ENCODE results near the gene PLK1.

GRCh38 chr16:23712976-23713375, 34.3 kb downstream of the PLK1 start, which contains the start of gene ERN2:
- TF ChIP-seq, protein P1, sequence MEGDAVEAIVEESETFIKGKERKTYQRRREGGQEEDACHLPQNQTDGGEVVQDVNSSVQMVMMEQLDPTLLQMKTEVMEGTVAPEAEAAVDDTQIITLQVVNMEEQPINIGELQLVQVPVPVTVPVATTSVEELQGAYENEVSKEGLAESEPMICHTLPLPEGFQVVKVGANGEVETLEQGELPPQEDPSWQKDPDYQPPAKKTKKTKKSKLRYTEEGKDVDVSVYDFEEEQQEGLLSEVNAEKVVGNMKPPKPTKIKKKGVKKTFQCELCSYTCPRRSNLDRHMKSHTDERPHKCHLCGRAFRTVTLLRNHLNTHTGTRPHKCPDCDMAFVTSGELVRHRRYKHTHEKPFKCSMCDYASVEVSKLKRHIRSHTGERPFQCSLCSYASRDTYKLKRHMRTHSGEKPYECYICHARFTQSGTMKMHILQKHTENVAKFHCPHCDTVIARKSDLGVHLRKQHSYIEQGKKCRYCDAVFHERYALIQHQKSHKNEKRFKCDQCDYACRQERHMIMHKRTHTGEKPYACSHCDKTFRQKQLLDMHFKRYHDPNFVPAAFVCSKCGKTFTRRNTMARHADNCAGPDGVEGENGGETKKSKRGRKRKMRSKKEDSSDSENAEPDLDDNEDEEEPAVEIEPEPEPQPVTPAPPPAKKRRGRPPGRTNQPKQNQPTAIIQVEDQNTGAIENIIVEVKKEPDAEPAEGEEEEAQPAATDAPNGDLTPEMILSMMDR (conservative IDR thresholded peaks at IDR 0.05; ENCODE audit: low read depth in 2 of 2) = no peak
- TF ChIP-seq, protein P2, sequence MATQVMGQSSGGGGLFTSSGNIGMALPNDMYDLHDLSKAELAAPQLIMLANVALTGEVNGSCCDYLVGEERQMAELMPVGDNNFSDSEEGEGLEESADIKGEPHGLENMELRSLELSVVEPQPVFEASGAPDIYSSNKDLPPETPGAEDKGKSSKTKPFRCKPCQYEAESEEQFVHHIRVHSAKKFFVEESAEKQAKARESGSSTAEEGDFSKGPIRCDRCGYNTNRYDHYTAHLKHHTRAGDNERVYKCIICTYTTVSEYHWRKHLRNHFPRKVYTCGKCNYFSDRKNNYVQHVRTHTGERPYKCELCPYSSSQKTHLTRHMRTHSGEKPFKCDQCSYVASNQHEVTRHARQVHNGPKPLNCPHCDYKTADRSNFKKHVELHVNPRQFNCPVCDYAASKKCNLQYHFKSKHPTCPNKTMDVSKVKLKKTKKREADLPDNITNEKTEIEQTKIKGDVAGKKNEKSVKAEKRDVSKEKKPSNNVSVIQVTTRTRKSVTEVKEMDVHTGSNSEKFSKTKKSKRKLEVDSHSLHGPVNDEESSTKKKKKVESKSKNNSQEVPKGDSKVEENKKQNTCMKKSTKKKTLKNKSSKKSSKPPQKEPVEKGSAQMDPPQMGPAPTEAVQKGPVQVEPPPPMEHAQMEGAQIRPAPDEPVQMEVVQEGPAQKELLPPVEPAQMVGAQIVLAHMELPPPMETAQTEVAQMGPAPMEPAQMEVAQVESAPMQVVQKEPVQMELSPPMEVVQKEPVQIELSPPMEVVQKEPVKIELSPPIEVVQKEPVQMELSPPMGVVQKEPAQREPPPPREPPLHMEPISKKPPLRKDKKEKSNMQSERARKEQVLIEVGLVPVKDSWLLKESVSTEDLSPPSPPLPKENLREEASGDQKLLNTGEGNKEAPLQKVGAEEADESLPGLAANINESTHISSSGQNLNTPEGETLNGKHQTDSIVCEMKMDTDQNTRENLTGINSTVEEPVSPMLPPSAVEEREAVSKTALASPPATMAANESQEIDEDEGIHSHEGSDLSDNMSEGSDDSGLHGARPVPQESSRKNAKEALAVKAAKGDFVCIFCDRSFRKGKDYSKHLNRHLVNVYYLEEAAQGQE (IDR thresholded peaks at IDR 0.05; ENCODE audit: unreplicated experiment) = no peak
